Activated CD4-positive, alpha-beta T cell treated with anti-CD3 and anti-CD28 coated beads, Interleukin-10, Interleukin-2, amounts not matched to agents 100 ng/mL and 50 ng/mL, durations not matched to agents 16 hours and 8 hours (primary cell): Measurements from ENCODE around the gene TPT1.
A peak's percentile ranks its signal among the peaks of the same experiment; 100 is the strongest.
"Not testable (repeated sequence)": the region's sequence is repeated elsewhere in the genome, so short reads cannot be mapped to it uniquely, and the experiment has no call there.

Source experiments
- DNase-seq: peaks from one replicate; pipeline ENCODE4 v3.0.0-alpha.2; 2020

Gene TPT1

GRCh38 chr13:45341034-45341798 is at the start of gene TPT1:
TPT1 (minus strand) TSS chr13:45341183; CDS start chr13:45341069, 114 bp downstream.
- peak; percentile 99 for DNase-seq

GRCh38 chr13:45390348-45390747 is 49.4 kb upstream of the TPT1 start:
- not testable (repeated sequence) for DNase-seq

DNA sequence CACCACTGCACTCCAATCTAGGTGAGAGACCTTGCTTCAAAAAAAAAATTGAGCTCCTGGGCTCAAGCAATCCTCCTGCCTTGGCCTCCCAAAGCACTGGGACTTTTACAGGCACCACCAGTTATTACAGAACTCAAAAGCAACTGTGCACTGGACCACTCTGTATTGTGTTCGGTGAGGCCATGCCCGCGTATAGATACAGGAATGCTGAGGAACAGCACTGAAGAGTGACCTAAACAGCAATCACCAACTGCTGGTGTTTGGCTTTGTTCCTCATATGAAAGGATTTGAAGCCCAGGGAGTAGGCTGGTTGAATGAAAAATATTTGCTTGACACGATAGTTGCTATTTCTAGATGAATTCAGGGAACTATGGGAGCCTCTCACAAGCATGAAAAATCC is 47.7 kb upstream of the TPT1 start:
- DNase-seq: no peak

- not testable (repeated sequence) for DNase-seq
These were observed 46.1 kb upstream of the TPT1 start for GRCh38 chr13:45386892-45387575.

GRCh38 chr13:45385907-45386553 is 45.0 kb upstream of the TPT1 start:
- DNase-seq: no peak

DNA sequence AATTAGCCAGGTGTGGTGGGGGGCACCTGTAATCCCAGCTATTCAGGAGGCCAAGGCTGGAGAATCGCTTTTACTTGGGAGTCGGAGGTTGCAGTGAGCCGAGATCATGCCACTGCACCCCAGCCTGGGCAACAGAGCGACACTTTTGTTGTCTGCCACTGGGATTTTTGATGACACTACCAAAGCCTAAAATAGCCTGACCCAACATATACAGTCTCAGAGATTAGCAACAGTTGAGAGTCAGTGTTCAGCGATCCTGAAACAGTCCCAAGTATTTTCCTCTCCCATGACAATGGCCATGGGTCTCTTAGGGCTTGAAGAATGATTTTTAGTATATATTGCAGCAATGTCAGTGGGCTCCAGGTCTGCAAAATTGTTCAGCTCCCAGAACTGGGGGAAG is 44.3 kb upstream of the TPT1 start:
- no peak for DNase-seq

- no peak for DNase-seq
These were observed 43.6 kb upstream of the TPT1 start for GRCh38 chr13:45384474-45385174.

- not testable (repeated sequence) for DNase-seq
These were observed 41.8 kb upstream of the TPT1 start for GRCh38 chr13:45382739-45383138.

GRCh38 chr13:45381196-45381595 is 40.2 kb upstream of the TPT1 start:
- no peak for DNase-seq

DNA sequence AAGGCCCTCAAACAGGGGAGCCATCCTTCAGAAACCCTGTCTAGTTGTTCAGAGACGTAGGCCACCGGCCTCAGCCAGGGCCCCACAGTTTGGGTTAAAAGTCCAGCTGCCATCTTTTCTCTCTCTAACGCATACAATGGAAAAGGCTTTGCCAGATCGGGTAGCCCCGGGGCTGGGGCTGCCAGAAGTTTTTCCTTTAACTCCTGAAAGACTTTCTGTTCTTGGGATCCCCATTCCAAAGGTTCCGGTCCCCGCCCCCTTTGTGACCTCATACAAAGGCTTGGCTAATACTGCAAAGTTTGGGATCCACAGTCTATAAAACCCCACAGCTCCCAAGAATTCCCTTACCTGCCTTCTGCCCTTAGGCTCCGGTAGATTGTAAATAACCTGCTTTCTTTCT is 39.7 kb upstream of the TPT1 start:
- DNase-seq: not testable (repeated sequence)

DNA sequence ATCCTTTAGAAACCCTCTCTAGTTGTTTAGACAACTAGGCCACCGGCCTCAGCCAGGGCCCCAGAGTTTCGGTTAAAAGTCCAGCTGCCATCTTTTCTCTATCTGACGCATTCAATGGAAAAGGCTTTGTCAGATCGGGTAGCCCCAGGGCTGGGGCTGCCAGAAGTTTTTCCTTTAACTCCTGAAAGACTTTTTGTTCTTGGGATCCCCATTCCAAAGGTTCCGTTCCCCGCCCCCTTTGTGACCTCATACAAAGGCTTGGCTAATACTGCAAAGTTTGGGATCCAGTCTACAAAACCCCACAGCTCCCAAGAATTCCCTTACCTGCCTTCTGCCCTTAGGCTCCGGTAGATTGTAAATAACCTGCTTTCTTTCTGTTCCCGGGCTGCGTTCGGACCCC is 38.5 kb upstream of the TPT1 start:
- DNase-seq: not testable (repeated sequence)

DNA sequence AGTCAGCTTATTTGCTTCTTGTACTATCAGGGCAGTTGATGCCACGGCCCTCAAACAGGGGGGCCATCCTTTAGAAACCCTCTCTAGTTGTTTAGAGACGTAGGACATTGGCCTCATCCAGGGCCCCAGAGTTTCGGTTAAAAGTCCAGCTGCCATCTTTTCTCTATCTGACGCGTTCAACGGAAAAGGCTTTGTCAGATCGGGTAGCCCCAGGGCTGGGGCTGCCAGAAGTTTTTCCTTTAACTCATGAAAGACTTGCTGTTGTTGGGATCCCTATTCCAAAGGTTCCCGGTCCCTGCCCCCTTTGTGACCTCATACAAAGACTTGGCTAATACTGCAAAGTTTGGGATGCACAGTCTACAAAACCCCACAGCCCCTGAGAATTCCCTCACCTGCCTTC is 37.8 kb upstream of the TPT1 start:
- DNase-seq: not testable (repeated sequence)

- DNase-seq: not testable (repeated sequence)
These were observed 36.3 kb upstream of the TPT1 start for GRCh38 chr13:45377314-45377713.

- DNase-seq: not testable (repeated sequence)
These were observed 35.7 kb upstream of the TPT1 start for GRCh38 chr13:45376651-45377050.

- DNase-seq: no peak
These were observed 33.9 kb upstream of the TPT1 start for GRCh38 chr13:45374917-45375316.

- no peak for DNase-seq
These were observed 32.2 kb upstream of the TPT1 start for GRCh38 chr13:45373162-45373547.

DNA sequence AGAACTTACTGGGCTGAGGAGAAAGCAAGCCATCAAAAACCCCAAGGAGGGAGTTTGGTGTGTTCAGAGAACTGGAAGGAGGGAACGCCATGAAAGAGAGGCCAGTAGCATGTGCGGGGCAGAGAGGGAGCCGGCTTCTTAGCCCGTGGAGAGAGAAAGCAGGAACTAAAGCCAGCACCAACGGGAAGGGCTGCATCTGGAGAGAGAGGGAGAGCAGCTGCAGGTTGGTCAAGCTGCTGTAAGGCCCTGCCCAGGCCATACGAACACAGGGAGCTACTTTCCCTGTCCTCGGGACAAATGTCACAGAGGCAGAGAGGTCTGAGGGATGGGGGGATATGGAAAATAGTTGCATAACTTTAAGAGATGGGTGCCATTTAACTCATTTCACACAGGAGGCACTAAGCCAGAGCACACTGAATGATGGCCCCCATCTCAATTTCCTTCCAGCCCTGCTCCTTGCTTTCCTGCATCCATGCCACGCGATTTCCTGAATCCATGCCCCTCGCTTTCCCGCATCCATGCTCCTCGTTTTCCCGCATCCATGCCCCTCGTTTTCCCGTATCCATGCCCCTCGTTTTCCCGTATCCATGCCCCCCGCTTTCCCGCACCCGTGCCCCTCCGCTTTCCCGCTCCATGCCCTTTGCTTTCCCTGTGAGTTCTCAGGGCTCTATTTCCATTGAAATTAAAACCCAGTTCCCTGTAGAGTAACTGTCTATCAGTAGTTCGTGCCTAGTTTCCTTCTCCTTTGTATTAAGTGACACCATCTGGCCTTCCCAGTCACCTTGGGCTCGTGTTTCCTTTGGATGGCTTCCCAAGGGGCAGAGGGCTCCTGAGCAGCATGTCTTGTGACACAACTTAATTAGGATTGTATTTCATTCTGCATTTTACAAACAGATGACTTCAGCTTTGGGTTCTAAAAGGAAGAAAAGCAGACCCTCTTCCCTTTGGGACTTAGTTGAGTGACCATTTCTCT is 31.5 kb upstream of the TPT1 start:
- no peak for DNase-seq

GRCh38 chr13:45370922-45371406 is 30.0 kb upstream of the TPT1 start:
- peak; percentile 57 for DNase-seq

GRCh38 chr13:45369116-45369515 is 28.1 kb upstream of the TPT1 start:
- no peak for DNase-seq

- no peak for DNase-seq
These were observed 27.6 kb upstream of the TPT1 start for GRCh38 chr13:45368571-45368970.

- peak; percentile 14 for DNase-seq
These were observed 27.0 kb upstream of the TPT1 start for GRCh38 chr13:45368005-45368404.

DNA sequence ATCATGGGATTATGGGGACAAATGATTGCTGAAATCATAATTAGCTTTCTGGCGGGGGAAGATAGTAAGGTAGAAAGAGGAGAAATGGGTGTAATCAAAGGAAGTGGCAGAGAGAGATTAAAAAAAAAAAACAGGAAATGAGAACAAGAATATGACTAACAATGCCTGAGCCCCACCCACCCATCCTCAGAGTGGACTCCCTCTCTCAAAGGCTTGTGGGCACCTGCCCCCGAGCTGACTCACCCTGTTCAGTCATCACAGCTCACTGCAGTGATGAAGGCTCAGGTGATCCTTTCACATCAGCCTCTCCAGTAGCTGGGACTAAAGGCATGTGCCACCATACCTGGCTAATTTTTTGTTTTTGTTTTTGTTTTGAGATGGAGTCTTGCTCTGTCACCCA is 26.4 kb upstream of the TPT1 start:
- peak; percentile 96 for DNase-seq
